NOMO-1 (cell line): Measurements from ENCODE around the gene DROSHA.

Experiments used
- DNase-seq, 2 experiments: peaks; one replicate each; lab custom pipeline; 2025; ENCODE audit not compliant: unreplicated experiment in 2 of 2; lab: John Stamatoyannopoulos, UW

The DROSHA gene

DNA sequence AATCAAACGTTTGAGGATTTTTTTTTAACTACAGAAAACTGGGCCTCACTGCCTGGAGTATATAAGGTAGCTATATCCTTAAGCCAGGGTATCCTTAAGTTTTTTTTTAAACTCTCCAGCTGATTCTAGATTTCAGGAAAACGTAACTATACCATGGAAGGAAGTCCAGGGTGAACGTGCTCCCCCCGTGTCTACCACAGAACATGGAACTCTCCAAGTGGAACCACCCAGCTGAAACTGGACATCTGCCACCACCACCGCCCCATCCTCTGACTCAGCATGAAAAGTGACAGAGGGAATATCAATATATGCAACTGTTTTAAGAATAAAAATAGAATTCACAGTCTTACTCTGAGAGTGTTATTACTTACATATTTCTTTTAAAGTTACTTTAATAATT lies 61.3 kb downstream of the DROSHA start:
- DNase-seq, result no peak

DNA sequence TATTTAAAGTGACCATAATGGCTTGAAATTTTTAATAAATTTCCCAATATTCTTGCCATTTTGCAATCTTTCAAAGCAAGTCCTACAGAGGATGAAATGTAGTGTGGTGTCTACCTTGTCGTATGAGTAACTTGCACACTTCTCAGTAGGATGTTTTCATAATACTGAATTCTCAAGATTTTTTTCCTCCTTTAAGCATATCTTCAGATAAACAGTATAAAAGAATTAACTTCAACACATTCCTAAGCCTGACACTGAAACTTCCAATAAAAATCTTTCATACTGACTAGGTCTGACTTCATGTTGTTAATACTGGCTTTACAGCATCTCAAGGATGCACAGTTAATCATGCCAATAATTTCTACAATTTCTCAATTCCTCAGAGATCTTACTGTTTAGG lies 62.0 kb downstream of the DROSHA start:
- no peak for DNase-seq

DNA sequence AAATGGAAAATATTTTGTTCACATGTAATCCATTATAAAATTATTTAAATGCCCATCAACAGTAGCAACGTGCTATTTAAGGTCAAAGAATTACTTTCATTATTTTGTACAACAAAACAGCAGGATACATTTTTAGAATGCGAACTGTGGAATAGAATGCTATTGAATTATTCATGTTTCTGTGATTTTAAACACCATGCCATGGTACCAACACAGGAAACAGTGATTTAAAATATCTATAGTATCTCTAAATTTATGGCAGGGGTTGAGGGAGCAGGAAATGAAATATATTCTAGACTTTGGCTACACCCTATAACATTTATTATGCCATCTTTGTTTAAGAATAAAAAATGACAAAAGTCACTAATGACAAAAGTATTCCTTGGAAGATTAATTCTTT lies 62.4 kb downstream of the DROSHA start:
- DNase-seq, result no peak

DNA sequence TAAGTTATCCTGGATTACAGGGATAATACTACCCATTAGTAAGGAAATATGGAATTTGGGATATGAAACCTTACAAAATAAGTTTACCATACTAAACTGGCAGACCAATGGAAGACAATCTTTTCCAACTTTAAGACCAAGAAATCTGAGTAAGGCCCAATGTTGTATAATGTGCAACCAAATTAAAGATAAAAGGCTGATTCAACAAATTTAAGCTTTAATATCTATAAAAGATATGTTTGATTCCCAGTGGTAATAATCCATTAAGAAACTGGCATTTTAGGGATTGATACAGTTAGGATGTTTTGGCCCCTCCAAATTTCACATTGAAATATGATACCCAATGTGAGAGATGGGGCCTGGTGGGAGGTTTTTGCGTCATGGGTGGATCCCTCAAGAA lies 66.6 kb downstream of the DROSHA start:
- no peak for DNase-seq

GRCh38 chr5:31464081-31464480 lies 67.8 kb downstream of the DROSHA start:
- DNase-seq, result no peak

DNA sequence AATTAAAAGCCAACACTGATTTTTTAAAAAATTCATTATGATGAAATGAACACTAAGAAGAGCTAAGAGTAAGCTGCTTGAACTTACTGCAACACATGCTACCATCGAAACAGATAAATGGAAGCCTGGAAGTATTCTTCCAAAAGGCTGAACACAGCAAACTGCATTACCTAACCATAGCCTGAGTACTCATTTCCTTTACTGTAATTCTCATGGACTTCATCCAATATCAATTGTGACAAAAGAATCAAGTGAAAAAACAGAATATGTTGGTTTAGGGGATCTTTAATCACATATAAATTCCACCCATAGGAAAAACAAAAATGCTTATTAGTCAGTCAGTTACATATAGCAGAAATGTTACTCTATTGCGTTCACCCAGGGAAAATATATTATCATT lies 68.5 kb downstream of the DROSHA start:
- no peak for DNase-seq

- DNase-seq, result no peak
Observed at GRCh38 chr5:31459594-31459993, 72.3 kb downstream of the DROSHA start.

DNA sequence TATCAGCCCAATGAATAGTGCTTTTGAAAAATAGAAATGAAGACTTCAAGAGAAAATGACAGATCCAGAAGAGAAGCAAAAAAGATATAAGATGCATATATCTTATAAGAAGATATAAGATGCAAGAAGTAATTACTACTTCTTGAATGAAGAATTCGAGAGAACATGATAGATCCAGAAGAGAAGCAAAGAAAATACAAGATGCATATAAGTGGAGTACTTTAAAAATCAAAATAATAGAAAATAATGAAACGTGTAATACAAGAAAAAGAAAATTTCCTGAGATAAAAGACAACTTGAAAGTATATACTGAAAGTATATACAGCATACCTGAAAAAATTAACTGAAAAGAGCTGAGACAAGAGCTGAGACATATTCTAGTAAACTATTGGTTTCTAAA lies 76.7 kb downstream of the DROSHA start:
- DNase-seq, result no peak

DNA sequence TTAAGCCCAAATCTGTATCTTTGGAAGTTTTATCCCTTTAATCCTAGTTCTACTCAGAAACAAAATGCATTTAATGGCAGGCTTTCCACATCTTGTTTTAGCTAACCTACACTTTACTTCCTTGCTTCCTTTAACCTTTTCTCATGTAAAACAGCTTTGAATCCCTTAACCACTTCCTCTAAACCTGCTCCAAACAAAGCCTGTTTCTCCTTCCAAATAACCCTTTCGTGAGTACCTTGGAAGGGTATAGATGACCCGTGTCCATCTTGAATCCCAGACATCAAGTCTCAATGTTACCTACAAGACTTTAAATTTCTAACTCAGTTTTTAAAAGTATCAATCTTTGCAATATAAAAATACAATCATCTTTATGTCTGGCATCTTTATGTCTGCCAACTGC lies 78.4 kb downstream of the DROSHA start:
- DNase-seq, result no peak

DNA sequence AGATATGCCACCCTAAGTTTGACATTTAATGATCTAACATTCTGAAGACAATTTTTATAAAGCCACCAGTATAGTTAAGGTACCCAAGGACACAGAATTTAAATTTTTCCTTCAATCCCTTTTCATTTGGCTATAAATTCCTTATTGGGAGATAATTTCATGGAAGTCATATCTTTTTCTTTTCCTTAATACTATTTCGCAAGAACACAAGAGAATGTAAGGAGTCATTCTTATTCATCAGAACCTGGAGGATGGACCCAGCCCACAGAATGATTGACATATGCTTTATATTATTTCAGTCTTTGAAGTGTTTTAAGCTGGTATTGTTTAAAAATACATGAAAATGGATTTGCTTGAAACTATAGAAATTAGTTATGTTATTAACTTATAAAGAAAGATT lies 79.6 kb downstream of the DROSHA start:
- no peak for DNase-seq

DNA sequence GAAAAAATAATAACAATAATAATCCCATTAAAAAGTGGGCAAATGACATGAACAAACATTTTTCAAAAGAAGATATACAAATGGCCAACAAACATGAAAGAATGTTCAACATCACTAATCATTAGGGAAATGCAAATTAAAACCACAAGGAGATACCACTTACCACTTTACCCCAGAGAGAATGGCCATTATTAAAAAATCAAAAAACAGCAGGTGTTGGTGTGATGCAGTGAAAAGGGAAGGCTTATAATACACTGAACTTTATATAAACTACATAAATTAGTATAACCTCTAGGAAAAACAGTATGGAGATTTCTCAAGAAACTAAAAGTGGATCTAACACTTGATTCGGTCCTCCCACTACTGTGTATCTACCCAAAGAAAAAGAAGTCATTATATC lies 81.9 kb downstream of the DROSHA start:
- no peak for DNase-seq

DNA sequence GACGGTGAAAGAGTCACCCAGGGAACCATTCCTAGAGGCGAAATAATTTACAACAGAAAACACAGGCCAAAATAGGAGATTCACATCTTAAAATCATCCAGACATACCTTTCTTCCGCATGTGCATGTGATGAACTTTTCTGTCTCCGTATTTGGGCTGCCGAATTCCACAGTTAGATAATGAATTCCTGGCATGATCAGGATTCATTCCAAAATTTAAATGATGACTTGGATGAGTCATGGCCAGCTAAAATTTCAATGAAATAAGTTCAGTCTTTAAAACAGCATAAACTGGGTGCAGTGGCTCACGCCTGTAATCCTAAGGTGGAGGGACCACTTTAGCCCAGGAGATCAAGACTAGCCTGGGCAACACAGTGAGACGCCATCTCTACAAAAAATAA lies 82.7 kb downstream of the DROSHA start:
- DNase-seq, result no peak

DNA sequence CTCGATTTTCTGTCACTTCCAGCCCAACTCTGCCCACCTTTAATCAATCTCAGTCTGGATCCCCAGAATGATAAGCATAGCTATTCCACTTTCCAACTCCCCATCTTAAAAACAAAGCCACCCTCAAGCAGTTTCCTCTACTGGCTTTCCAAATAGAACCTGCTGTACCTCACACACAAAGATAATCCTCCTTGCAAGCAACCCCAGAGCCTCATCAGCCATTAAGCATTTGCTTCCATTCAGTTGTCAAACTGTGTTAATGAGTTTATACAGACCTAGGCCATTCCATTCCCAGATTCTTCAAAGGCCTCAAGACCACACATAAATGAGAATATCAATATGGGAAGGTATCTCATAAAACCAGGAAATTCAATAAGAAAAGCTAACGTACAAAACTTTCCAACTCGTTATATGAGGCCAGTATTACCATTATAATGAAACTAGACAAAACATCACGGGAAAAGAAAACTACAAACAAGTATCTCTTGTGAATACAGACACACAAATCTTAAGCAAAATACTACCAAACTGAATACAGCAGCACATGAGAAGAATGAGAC lies 86.8 kb downstream of the DROSHA start:
- no peak for DNase-seq

GRCh38 chr5:31443572-31443971 lies 88.3 kb downstream of the DROSHA start:
- no peak for DNase-seq

- no peak for DNase-seq
Observed at GRCh38 chr5:31442058-31442745, 89.7 kb downstream of the DROSHA start.

GRCh38 chr5:31436851-31437250 lies 95.0 kb downstream of the DROSHA start:
- no peak for DNase-seq

DNA sequence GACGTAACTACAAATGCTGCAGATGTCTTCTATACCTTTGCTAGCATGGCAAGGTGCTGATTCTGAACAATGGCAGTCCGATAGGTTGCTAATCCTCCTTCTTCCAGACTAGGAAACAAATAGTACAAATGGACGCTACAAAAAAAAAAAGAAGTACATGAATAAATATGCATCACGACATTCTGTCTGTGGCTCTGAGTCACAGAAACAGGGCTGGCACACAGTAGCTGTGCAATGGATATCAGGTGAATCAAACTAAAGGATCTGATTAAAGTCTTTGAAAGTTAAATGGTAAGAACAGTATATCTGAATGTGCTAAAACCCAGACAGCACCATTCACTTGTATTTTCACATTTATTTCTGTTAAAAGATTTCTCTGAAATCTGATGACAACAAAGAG lies 96.2 kb downstream of the DROSHA start:
- no peak for DNase-seq

DNA sequence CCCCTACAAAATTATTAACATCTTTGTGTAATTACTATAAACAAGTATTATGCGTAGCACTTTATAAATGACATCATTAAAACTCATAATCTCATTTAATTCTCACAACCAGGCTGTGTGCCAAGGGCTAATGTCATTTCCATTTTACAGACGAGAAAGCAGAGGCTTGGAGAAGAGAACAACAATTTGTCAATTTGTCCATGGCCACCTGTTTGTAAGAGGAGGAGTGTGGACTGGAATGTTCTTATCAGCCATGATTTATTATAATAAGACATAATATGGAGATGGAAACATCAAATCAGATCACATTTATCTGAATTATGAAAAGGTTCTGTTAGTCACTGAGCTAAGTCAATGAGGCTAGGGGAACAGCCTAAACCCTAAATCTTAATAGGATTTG lies 97.0 kb downstream of the DROSHA start:
- no peak for DNase-seq

DNA sequence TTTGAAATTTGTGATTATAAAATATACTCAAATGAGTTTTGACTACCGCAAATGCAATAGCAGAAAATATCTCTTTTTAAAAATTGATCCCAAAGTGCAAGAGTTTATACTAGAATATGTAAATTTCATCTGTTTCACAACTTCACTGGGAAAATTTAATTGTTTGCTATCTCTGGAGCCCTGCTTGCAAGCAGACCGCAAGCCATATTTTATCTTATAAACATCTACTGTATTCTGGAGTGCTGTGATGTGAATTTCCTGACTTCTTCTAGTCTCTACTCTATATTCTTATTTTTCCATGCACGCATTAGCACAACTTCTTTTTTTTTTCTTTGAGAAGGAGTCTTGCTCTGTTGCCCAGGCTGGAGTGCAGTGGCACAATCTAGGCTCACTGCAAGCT lies 98.7 kb downstream of the DROSHA start:
- DNase-seq, result no peak

- DNase-seq, result no peak
Observed at GRCh38 chr5:31427724-31428309, 104.1 kb downstream of the DROSHA start.

DNA sequence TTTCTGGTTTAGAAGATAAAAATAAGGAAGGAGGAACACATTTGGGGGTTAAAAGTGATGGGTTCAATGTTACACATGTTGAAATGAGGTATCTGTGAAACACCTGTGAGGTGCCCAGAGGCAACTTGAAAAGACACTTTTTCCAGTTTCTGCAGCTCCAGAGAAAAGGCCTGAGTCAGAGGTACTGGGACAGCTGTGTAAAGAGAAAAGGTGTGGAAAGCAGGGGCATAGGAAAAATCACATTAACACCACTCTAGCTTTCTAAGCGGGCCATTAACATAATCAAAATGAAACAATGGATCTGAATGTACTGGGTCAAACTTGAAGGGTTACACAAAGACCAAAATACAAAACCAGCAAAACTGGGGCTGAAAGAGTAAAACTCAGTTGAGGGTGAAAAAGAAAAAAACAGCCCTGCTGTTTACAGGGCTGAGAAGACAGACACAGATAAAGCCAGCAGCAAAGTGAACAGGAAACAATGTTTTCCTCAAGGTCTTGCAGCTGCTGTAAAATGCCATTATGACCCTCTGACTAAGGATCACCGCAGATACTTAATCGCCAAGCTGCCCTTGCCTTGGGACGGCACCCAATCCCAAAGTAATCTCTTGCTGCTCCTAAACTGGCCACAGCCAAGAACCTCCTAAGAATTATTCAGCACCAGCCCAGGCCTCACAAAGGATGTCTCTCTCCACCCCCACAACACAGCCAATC lies 104.7 kb downstream of the DROSHA start:
- DNase-seq, result no peak
